ENCODE data around the gene ZNF418.
"Not testable (repeated sequence)": the region's sequence is repeated elsewhere in the genome, so short reads cannot be mapped to it uniquely, and the experiment has no call there.

Gene ZNF418

DNA sequence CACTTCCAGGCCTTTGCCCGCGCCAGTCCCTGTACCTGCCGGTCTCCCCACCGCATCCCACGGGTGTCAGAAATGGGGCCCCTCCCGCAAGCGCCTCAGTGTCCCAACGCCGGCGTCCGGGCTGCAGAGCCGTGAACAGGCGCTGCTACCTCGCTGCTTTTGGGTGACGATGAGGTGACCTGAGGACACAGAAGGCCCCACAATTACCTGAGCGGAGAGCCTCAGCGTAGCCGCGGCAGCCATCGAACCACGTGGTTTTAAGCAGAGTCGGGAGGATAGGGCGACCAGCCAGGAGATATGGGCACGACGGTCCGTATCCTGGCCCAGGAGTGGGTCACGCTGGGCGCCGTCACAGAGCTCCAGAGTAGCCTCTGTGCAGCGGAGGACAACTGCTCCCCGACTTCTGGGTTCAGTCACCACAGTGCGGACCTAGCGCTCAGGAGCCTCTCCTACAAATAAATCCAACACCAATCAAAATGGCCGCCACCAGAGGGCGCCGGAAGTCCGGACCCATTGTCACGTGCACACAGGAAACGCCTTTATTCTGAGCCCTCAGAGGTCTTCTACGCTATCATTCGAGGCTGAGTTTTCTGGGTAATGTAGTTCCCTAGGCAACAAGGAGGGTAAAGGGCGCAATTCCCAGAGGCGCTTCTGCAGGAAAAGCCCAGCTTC lies 46.5 kb downstream of the ZNF418 start, which contains the start of gene ZNF814:
Gene ZNF814 (minus strand): TSS at position 478 of the 672 bp plus-strand sequence. CDS start 235 bp downstream, at position 243.
- peak; percentile 86 for DNase-seq

DNA sequence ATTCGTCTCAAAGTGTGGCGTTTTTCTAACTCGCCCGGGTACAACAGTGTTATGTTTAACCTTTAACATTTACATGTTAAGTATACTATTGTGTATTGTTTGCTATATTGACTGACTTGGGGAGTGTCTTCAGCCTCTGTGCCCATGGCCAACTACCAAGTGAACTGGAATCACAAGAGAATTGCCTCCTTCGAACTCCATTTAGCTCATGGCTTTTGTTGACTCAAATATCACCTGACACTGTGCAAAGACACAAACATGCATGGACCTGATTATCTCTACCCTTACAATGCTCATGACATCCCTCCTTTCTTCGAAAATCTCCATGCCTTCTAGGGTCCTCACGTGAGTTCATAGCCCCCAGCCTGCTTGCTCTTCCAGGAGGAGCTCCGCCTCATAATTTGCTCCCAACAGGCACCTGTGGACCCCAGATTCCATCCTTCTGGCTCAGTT lies 47.1 kb downstream of the ZNF418 start:
- no peak for DNase-seq

- DNase-seq = no peak
These were observed 47.8 kb downstream of the ZNF418 start for GRCh38 chr19:57887195-57887941.

DNA sequence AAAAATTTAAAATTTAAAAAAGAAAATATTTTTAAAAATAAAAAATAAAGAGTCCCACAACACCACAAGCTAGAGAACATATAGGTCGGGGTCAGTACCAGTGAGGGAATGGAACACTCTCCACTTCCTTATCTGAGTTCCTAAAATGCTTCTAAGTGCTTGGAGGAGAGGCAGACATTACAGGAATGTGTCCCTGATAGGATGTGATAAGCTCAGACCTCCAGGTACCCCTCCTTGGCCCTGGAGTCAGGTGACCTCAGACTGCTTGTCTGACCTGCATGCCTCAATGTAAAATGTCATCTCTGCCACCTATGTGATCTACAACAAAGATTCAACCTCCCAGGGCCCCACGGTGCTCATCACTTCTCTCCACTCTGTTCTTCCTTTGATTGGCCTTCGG lies 49.2 kb downstream of the ZNF418 start:
- no peak for DNase-seq

DNA sequence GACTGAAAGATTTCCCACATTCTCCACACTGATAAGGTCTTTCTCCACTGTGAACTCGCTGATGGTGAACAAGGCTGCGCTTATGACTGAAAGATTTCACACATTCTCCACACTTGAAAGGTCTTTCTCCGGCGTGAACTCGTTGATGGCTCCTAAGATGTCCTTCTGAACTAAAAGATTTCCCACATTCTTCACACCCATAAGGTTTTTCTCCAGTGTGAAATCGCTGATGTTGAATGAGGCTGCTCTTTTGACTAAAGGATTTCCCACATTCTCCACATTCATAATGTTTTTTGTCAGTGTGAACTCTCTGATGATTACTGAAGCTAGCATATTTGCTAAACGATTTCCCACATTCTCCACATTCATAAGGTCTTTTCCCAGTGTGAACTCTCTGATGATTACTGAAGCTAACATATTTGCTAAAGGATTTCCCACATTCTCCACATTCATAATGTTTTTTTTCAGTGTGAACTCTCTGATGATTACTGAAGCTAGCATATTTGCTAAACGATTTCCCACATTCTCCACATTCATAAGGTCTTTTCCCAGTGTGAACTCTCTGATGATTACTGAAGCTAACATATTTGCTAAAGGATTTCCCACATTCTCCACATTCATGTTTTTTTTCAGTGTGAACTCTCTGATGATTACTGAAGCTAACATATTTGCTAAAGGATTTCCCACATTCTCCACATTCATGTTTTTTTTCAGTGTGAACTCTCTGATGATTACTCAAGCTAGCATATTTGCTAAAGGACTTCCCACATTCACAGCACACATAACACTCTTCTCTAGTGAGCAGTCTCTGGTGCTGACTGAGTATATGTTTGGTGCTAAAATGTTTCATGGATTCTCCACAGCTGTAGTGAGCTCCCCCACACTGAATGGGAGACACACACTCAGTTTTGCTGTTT lies 61.1 kb downstream of the ZNF418 start:
- DNase-seq = not testable (repeated sequence)

DNA sequence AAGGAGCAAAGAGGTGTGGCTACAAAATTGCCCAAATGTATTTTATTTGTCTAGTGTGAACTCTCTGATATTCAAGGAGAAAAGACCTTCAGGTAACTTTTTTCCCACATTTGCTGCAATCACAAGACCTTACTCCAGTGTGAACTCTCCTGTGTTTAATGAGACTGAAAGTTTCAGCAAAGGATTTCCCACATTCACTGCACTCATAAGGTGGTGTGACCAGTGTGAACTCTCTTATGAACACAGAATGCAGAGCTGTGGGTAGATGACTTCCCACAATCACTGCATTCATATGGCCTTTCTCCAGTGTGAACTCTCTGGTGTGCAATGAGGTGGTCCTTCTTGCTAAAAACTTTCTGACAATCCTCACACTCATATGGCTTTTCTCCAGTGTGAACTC lies 62.8 kb downstream of the ZNF418 start:
- no peak for DNase-seq
